ENCODE results near the gene SLC45A1.

SLC45A1 gene

GRCh38 chr1:8352886-8353785 is 35.2 kb downstream of the SLC45A1 start:
- no peak for DNase-seq (ENCODE audit: low spot score)

- no peak for DNase-seq (ENCODE audit: low spot score)
Observed at GRCh38 chr1:8354038-8354437, 36.1 kb downstream of the SLC45A1 start.

GRCh38 chr1:8355439-8356255 is 37.7 kb downstream of the SLC45A1 start:
- DNase-seq (ENCODE audit: low spot score): no peak

- DNase-seq (ENCODE audit: low spot score): no peak
Observed at GRCh38 chr1:8356256-8357209, 38.6 kb downstream of the SLC45A1 start.

- DNase-seq (ENCODE audit: low spot score): no peak
Observed at GRCh38 chr1:8357329-8358101, 39.6 kb downstream of the SLC45A1 start.

DNA sequence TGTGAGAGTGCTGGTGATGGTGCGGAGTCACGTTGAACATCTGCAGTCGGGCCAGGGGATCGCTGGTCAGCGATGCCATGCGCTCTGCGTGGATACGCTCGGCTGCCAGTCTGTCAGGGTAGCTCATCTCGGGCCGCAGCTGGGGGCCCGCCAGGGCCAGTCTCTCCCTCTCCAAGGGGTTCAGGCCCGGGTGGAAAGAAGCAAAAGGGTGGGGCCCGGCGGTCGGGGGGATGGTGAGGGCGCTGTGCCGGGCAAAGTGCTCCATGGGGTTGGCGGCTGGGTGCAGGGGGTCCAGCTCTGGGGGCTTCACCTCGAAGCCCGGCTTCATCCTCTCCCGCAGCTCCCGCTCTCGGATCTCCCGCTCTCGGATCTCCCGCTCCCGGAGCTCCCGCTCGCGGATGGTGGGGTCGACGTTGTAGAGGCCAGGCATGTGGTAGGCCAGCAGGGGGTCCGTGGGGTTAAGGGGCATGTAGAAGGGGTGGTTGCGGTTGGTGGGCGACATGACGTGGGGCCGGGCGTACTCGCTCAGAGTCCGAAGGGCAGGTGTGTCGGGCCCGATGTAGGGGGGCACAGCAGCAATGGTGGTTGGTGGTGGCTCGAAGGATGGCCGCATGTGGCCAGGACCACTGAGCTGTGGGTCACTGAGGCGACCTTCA is 40.5 kb downstream of the SLC45A1 start:
- DNase-seq (ENCODE audit: low spot score): no peak

GRCh38 chr1:8358897-8359616 is 41.1 kb downstream of the SLC45A1 start:
- DNase-seq (ENCODE audit: low spot score): no peak

GRCh38 chr1:8359617-8360481 is 41.9 kb downstream of the SLC45A1 start:
- DNase-seq (ENCODE audit: low spot score): no peak

GRCh38 chr1:8360493-8361197 is 42.7 kb downstream of the SLC45A1 start:
- DNase-seq (ENCODE audit: low spot score): no peak

- no peak for DNase-seq (ENCODE audit: low spot score)
Observed at GRCh38 chr1:8361198-8361849, 43.4 kb downstream of the SLC45A1 start.

DNA sequence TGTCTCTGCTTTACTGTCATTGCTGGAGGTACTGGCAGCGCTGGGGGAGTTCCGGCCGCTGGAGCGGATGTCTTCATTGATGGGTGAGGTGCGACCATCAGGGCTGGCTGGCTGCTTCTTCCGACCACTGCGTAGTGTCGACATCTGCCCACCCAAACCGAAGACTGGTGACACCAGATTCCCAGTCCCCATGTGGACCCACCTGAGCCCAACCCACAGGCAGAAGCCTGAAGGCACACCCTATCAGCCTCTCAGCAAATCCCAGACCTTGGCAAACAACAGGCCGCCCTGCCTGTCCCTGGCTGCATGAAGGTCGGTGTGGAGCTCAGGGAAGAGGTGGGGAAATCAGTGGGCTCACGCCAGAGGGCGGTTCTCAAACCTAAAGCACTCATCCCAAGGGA is 44.8 kb downstream of the SLC45A1 start:
- DNase-seq (ENCODE audit: low spot score): no peak

DNA sequence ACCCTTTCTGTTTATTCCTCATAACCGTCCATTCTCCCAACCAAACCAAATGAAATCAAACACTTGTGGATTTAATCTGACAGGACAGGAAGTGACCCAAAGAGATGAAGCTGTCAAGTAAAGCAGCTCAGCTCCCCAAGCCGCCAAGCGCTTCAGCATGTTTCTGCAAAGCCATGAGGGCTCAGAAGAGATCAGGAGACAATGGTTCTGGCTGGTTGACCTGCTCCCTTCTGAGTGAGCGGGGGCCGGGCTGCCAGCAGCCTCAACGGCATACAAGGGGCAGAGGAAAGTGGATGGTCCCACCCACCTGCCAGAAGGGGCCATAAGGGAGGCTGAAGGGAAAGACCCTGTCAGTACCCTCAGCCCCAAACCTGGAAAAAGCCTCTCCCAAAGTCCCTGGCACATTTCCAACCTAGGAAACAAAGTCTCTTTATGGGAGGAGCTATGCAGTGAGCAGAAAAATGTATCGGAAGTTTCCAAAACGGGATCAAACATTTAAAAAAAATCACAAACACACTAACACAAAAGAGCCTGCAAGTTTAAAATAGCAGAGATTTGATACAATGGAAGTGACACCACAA is 45.4 kb downstream of the SLC45A1 start:
- no peak for DNase-seq (ENCODE audit: low spot score)

DNA sequence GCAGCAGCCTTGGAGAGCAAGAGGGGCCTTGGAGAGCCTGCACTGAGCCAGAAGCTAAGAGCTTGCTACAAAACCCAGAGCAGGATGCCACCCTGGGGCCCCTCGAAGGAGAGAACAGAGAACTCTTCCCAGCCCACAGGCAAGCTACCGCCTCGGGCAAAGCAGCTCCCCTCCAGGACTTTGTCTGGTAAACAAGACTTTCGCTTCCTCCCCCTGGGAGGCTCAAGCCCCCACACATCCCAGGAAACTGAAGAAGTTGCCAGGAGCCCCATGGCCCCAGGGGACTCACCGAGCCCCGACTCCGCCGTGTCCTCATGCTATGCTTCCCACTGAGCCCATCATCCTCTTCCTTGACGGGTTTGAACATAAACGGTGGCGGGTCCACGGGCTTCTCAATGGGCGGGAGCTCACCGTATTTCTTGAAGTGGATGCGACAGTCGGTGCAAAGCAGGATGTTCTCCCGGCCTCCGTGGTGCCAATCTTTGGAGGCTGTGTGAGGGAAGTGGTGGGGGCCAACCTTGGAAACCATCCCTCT is 45.9 kb downstream of the SLC45A1 start:
- no peak for DNase-seq (ENCODE audit: low spot score)

DNA sequence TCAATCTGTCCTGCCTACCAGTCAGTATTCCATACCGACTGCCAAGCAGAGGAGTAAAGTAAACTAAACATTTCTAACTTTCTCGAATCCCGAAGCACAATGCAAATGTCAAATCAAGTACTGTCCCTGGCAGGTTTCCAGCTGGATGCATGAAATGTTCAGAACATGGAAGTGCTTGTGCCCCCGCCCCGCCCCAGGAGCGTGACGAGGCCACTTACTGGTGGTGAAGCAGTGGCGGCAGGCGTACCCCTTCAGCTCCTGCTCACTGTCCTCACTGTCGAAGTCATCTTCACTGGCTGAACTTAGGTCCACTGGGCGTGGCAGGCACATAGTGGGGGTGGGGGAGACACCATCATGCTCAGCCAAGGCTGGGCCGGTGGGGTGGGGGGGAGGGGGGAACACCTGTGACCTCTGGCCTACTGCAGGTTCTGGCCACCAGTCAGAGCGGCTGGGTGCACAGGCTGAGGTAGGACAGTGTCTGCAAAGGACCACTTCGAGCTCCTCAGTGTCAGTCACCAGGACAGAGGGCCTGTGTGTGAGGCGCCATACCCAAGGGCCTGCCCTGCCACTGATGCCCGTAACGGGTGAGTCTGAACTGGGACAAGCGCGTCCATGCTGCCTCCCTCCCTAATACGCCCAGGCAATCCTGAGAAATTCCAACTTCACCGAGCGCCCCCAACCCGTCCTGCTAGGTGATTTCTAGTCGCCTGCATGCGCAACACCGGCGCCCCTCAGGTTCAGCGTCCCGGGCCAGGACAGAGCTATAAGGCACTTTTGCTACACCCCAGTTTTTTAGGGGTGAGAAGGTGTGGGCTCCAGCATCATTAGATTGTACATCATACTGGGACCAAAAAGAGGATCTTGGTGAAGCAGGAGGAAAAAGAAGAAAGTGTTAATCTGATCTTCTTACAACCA is 46.9 kb downstream of the SLC45A1 start:
- DNase-seq (ENCODE audit: low spot score): no peak

DNA sequence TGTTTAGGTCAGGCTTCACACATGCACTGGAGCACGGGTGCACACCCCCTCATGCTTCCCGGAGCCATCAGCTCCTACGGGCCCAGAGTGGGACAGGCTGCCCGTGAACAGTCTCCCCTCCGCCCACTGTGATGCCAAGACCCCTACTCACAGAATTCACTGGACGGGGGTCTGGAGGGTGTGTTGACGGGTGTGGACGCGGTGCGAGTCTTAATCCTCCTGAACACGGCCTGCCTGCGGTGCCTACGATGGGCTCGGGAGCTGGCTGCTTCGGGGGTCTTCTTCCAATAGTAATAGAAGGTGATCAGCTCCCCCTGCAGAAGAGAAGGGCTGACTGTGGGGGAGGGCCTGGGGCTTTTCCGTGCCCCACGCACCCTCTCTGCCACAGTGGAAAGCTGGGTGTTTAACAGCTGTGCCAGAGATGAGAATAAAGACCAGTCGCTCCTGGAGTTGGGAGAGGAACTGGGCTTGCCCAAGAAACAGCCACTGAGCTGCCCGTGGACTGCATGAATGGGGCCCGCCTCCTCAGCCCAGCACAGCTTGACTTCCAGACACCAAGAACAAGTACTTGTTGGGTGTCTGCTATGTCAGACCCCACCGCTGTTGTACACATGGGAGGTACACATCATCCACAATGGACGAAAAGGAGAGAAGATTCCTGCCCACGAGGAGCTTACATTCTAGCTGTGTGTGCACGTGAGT is 47.9 kb downstream of the SLC45A1 start:
- no peak for DNase-seq (ENCODE audit: low spot score)
